Stimulated activated CD4-positive, alpha-beta T cell treated with anti-CD3 and anti-CD28 coated beads, TNF-alpha, amount 100 ng/mL, for 4 hours (primary cell): ENCODE results near the gene GRIA3.
"Not testable (repeated sequence)": the region's sequence is repeated elsewhere in the genome, so short reads cannot be mapped to it uniquely, and the experiment has no call there.

Experiments
- DNase-seq, 3 experiments: peaks; one replicate each; pipeline ENCODE4 v3.0.0-alpha.2; 2020; ENCODE audit warnings: low read depth in 3 of 3

GRIA3 gene

DNA sequence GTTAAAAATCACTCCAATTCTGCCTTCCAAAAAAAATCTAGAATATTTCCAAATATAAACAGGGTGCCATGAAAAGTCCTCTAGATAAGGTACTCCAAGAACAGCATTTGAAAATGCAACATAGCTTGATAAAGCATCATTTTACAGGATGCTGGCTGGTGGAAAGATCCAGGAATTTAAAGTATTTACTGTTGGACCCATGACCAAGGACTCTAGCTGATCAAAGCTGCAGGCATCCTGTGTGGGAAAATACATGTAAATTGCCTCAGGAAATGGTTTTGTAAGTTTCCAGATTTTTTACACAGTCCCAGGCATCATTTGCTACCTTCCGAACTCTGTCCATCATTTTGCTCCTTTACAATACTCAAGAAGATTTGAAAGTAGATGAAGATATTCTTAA lies 164.4 kb downstream of the GRIA3 start:
- no peak for DNase-seq

DNA sequence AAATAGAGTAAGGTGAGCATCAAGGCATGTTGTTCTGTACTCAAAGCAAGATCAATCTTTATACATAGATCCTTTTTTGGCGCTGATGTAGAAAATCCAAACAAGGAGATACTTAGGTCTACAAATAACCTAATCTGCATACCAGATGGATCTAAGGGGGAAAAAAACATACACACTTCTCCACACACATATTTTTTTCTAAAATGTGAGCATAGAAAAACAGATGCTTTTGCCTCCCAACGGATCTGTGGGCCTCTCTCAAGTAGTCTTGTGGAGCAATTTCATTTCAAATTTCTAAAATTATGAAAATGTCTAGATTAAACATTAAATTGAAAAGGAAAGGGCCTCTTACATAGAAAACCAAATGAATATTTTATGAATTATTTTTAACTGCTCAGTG lies 166.1 kb downstream of the GRIA3 start:
- DNase-seq: no peak

DNA sequence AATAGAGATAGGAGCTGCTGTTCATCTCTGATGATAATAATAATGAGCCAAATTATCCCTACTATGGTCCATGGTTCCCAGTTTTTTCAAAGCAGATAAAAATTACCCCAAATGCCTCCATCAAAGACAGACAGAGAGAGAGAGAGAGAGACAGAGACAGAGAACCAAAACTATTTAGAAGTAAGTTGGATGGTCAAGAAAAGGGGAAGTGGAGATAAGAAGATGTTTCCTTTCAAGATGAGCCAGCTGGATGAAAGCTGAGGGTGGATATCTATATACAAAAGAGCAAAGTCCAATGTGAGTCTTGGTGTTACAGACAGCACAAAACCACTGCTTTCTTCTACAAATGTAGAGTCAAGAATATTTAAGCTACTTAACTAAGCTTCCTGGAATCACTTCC lies 173.9 kb downstream of the GRIA3 start:
- no peak for DNase-seq

DNA sequence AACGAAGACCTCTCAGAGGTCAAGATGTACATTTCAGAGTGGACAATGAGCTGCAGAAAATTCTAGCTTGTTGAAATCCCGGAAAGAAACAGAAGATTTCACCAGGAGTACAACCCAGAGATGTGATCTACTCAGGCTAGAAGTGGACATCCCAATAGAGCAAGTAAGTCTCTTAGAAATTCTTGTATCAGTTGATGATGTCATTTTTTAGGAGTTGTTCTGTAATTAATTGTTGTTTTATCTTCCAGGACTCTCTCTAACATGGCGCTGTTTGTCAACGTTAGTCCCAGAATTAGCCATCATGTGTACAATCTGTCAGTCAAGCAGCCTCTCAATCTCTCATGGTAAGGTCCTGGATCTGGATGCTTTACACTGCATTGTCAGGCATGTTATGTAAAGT lies 174.4 kb downstream of the GRIA3 start:
- no peak for DNase-seq

DNA sequence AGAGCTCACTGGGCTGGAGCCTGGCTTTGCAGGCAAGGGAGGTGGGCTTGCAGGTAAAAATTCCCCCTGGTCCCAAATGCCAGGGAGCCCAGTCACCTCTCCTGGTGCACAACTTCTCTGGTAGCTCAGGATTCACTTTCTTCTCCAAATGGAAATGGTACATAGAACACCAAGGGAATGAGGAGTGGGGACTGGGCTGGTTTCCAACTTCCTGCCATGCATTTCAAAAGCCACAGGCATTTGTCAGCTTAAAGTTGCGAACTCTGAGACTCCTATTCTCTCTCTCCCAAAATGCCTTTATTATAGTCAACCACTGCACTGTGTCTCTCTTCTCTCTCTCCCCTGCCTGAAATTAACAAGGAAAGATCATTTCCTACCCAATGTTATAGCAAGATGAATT lies 177.3 kb downstream of the GRIA3 start:
- no peak for DNase-seq

DNA sequence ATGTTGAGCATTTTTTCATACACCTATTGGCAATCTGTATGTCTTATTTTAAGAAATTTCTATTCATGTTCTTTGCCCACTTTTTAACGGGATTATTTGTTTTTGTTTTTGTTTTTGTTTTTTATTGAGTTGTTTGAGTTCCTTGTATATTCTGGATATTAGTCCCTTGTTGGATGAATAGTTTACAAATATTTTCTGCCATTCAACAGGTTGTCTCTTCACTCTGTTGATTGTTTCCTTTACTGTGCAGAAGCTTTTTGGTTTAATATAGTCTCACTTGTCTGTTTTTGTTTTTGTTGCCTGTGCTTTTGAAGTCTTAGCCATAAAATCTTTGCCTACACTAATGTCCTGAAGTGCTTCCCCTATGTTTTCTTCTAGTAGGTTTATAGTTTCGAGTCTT lies 202.1 kb downstream of the GRIA3 start:
- not testable (repeated sequence) for DNase-seq

DNA sequence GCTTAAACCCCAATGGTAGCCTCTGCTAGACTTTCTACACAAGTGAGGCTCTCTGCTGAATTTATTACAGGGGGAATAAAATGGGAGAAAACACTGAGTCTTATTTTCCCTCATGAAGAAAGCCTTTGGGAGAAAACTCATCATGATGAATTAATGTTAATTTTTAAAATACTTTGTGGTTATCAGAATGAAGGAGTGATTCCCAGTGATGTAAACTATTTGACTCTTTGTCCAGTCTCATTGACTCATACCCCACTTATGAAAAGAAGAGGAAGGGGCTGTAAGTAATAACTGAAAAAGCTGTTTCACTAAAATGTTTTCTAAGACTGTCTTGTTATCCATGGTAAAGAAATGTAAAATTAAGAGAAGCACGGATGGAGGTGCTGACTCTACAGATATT lies 208.8 kb downstream of the GRIA3 start:
- no peak for DNase-seq

DNA sequence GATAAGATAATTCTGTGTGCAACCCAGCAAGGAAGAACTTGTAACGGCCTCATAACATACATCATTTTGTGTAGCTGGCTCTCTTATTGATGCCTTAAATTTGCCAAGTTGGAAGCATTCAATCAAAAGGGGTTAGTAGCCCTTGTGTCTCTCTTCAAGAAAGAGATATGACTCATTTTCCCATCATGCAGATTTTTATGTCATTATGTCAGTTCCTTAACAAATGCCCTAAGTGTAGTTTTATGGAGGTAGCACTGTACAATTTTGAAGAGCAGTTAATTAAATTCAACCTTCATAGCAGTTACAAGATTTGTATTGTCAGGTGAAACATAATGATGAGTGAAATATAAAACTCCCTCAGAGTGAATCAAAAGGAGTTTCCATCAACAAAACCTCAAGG lies 215.6 kb downstream of the GRIA3 start:
- DNase-seq: no peak

DNA sequence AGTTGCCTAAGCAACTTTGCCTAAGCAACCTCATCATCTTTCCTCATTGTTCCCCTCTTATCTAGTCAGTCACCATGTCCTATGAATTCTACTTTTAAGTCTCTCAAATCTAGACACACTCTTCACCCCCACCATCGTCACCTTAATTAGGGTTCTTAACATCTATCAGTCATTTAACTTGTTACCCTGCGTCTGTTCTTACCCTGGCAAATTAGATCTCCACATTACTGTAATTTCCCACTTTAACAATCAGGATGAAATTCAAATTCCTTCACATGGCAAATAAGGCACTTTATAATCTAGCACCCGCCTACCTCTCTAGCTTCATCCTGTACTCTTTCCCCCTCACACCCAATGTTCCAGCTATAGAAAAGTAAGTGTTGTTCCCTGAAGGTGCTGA lies 221.2 kb downstream of the GRIA3 start:
- DNase-seq: no peak

DNA sequence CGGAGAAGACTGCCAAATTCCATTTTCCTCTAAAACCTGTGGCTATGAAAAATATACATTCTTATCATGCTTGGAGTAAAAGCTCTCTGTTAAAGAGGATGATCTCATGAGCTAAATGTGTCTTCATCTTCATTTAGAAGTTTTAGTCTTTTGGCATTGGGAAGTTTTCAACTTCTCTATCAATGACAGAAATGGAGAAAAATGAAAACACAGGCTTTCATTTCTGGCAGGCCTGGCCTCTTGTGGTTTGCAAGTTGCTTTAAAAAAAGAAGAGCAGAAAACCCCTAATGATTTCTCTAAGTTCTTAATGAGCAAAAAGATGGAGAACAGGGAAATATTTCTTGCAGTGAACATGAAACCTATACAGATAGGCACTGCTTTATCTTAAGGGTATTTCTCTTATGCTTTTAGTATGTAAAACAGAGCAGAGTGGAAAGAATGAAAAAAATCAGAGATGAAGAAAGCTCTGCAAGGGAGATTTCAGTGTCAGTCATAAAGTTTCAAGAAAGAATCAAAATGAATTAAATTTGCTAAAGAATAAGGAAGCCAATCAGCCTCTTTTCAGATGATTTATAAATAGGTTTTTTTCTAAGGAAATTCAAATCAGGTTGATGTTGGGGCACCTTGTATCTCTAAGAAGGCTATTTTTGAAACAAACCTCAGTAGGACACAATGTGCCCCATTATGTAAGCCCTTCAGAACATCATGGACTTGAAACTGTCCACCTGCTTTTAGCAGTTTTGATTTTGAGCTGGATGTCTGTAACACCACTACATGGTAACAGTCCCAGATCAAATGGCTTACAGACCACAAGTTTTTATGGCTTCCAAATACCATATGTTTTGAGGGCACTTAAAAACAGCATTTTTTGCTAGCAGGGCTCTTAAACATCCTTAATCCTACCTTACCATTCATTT lies 225.0 kb downstream of the GRIA3 start:
- DNase-seq: no peak

DNA sequence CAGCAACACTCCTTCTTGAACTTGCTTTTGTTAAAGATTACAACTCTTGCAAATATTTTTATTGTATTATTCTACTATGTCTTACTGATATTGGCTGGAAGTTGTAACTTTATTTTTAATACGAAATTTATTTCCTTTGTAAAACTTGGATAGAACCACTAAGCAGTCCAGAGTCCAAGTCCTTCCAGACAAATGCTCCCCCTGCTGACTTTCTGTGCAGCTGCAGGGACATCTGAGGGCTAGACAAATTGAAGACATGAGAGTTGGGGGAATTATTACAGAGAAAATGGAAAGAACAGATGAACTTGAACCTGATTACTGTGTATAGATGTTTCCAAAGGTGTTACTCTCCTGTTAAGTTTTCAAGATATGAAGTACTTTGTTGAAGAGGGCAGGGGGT lies 238.8 kb downstream of the GRIA3 start:
- DNase-seq: no peak

DNA sequence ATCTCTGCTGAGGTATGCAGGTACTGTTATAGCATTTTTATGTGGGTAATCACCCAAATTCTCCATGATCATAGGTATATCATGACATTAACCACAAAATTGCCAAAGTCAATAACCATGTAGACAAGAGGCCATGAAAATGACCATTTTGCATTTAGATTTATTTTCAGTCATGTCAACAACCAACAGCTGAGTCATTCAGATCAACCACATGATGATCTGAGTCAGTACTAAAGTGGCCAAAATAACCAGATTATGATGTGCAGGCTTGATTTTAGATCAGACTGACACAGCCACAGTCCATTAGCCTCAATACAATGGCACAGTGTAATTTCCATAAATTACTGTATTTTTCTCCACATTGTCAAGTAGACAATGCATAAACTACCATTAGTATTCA lies 240.5 kb downstream of the GRIA3 start:
- no peak for DNase-seq

DNA sequence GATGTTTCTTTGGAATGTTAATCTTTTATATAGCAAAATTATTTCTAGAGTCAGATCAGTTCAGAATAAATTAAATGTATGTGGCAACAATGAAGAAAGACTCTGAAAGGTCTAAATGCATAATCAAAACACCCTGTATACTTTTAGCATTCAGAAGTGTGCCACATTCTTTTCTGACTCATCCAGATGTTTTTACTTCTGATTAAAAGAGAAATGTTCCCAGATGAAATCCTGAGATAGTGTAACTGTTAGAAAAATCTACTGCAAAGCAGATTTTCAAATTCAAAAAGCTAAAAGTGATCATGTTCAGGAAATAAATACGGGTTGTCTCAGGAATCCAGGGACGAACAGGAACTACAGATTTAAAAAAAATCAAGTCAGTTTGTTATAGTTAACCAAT lies 241.4 kb downstream of the GRIA3 start:
- no peak for DNase-seq

DNA sequence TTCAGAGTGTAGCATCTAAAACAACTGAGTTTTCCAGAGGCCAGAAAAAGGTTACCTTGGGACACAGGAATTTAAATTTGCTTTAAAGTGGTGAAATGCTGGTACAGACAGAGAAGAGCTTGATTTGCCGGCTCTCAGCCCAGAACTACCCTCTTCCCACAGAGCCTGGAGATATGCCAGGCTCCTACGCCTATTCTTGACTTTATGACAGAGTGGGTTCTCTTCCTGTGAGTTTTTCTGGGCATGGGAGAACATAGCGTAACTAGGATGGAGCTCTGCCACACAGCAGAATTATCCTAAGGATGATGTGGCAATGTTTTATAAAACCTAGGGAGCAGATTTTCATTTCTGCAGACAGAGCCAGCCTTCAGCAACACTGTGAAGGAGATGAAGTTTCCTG lies 241.8 kb downstream of the GRIA3 start:
- no peak for DNase-seq

DNA sequence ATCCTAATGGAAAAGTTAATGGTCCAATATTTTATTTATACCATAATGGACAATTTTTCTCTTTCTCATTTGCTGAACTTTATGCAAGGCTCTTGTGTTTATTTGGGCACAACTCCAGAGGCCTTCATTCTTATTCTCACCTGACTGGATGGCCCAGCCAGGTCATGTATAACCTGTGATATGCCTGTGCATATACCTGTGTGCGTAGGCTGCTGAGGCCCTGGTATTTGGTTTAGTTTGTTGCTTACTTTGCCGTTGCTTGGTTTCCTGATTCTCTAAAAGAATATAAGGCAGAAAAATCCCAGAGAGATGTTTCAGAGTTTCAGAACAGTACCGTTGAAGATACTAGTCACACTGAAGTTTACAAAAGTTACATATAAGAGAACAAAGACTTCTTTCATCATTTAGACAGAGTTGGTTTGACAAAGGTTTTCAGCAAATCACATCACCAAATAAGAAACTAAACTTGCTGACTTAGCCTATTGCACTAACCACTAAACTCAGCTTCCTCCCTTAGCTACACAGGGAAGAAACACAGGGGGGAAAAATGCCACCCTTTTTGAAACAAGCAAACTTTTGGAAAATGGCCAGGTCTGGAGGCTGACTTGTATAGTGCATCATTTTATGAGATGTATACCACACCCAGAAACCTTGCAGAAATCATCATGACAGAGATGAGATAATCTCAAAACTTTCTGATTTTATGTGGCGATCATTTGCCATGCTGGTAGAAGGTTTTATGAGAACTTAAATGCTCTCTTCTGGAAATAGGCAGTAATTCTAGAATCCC lies 248.5 kb downstream of the GRIA3 start:
- DNase-seq: no peak

DNA sequence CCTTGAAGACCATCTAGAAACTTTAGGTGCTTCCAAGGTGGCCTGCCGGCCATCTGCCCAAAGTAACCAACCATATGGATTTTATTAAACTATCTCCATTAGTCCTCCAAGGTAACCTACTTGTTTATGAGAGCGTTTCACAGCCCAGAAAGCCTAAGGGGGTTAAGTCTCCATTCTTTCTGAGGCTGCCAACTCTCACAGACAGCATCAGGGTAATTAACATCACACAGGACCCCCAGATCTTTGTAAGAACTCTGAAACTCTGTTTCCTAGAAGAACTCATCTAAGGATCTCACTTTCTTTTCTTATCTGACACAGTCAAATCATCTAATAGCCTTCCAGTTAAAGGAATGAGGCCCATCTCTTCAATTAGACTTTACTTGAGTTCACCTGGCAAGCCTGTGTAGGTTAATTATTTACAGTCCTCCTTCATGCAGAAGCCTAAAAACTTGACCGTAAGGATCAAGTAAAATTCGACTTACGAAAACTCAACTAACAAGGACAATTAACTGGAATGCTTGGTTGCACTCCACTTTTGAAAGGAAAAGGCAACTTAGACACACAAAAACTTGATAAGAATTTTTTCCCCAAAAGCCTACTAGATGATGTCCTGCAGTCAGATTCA lies 252.5 kb downstream of the GRIA3 start:
- no peak for DNase-seq

DNA sequence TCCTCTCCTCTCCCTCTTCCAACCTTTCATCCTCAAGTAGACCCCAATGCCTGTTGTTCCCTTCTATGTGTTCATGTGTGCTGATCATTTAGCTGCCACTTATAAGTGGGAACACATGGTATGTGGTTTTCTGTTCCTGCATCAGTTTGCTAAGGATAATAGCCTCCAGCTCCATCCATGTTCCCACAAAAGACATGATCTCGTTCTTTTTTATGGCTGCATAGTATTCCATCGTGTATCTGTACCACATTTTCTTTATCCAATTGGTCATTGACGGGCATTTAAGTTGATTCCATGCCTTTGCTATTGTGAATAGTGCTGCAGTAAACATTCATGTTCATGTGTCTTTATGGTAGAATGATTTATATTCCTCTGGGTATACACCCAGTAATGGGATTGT lies 255.8 kb downstream of the GRIA3 start:
- not testable (repeated sequence) for DNase-seq

DNA sequence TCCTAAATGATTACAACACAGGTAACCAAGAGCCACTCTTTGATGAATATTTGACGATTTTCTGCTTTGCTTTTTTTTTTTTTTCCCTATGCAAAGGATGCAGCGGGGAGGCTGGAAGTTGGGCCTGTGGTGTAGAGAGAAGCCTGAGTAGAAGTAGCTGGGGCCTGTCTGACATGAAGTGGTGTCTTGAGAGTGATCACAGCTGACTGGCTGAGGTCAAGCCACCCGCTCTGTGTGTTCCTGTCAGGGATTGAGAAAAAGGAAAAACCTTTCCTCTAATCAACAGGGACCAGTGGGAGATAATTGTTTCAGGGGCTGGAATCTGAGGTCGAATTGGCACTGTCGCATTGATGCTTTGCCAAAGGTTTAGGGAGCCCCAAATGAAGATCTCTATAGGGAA lies 258.7 kb downstream of the GRIA3 start:
- DNase-seq: no peak

DNA sequence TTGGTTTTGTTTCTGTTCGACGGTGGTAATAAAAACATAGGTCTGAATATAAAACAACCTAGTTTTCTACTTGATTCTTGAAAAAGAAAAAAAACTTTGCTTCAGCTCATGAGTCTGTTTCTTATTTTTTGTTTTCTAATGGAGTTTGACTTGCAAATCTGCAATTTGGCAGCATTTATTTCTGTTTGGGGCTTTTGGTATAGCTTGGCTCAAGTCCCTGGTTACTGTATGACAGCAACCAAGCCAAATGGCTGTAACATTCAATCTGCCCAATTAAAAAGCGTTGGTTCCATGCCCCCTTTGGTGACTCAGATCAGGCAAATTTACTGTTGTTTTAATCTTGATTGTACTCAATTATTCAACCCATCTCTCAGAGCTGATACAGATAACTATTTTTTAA lies 263.4 kb downstream of the GRIA3 start:
- DNase-seq: no peak

DNA sequence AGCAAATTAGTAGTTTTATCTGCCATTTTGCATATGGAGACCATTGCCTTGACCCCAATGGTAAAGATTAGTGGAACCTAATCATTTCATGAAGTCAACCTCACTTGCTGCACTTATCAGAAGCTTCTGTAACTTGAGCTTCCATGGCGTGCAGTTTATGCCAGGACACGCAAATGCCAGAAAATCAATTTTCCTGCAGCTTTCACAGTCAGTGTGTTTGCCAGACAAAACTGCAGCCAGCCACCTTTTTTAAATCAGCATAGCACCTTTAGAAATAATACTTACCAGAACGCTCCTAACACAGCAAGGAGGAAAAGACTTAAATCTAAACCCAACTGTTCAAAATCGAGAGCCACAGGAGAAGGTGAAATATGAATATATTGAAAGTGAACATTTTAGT lies 265.3 kb downstream of the GRIA3 start:
- no peak for DNase-seq

DNA sequence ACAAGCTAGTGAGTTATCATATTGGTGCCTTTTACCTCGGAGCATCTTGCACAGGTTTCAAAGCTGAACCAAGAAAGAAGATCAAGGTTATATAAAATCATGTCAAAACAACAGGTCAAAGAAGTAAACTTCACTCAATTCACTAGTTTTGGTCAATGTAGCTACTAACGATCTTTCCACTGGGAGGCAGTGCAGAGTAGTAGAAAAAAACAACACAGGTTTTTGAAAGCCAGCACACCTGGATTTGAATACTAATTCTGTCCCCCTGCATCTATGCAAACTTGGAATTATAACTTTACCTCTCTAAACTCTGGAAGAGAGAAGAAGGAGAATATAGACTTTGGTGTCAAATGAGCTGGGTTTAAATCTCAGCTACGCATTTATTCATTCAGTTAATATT lies 266.1 kb downstream of the GRIA3 start:
- DNase-seq: no peak

DNA sequence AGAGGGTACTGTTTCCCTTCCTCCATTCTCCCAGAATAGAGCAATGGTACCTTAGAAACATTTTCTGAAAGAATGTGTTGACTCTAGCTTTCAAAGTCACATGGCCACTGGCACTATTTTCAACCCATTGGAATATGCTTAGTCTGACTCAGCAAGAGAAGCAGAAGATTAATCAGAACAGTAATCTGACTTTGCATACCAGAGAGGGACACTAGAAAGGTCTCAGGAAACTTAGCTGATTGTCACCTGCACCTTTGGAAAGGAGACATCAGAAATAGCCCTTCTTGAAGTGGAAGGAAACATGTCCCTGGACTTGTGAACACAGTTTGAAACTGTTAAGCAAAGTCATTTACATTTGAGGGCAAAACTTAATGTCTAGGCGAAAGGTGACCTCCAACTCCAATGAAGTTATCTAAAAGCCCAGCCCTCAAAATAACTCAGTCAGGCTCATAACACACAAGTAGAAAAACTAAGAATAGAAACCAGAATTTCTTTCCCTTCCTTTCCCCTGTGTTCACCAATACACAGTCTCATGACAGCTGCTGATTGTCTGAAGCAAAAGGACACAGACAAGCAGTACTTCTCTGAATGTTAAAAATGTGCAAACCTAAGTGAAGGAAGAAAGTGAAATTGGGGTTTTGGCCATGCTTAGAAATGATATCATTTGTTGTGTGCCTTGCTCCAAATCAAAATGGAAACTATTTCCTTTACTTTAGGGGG lies 270.8 kb downstream of the GRIA3 start:
- DNase-seq: no peak
